ELR (cell line): Measurements from ENCODE around the gene IQCK.
A peak's percentile ranks its signal among the peaks of the same experiment; 100 is the strongest.

Experiments
- DNase-seq: peaks from one replicate; pipeline ENCODE4 v3.0.0-alpha.2; 2015; ENCODE audit warnings: low read depth

IQCK gene

DNA sequence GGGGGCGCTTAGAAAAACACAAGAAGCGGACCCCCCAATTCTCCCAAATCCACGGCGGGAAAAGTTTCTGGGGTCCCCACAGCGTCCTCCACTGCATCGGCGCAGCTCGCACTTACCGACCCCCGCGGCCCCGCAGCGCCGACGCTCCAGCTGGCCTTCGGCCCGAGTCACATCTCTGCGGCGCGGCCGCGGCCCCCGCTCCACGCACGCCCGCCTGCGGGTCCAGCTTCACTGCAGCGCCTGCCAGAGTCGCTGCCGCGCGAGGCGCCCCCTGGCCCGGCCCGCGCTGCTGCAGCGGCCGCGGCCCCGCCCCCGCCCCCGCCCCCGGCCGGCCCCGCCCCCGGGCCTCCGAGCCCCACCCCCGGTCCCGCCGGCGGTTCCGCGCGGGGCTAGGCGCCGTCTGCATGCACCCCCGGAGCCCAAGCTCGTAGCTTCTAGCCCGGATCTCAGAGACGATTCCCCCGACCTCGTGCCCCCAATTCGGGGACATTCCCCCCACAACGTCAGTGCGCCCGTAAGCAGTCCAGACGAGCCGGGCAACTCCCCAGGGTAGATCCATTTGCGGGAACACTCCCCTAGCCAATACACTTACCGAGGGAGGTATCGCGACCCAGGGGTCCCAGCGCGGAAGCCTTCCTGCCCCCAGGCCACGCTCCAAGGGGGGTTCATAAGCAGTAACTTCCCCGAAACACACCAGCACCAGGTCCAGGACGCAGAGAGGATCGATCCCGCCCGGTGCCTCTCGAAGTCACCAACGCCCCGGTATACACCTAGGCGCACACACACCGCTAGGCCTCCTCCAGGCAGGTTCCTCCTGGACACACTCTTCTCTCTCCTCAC, 166.8 kb downstream of the IQCK start, which contains the start of gene GPRC5B:
Gene GPRC5B, minus strand, starts transcription at position 238 of the 840 bp plus-strand sequence. CDS start 12,003 bp downstream, outside the sequence.
- DNase-seq = peak; percentile 58

DNA sequence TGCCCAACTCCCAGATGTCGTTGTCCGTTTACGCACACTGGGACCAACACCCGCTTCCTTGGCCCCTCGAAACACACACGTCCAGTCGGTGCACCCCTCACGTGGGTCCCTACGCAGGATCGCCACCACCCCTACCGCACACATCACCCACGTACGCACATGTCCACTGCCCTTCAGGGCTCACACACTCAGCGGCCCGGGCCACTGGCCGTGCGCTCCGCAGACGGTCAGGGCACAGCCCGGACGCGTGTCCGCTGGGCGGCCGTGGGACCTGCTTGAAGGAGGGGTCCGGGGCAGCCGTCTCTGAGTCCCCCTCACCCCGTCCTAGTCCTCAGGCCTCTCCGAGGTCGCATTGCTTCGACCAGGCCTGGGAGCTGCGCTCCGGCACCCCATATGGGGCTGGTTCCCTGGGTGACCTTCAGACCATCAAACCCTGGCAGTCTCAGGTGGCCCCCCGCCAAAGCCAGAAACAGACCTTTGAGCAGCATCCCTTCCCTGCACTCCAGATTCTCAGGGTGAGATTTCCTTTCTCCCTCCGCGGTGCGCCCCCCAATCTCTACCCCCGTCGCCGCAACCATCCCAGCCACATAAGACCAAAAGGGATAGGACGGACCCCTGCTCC, 167.5 kb downstream of the IQCK start:
- DNase-seq = no peak

DNA sequence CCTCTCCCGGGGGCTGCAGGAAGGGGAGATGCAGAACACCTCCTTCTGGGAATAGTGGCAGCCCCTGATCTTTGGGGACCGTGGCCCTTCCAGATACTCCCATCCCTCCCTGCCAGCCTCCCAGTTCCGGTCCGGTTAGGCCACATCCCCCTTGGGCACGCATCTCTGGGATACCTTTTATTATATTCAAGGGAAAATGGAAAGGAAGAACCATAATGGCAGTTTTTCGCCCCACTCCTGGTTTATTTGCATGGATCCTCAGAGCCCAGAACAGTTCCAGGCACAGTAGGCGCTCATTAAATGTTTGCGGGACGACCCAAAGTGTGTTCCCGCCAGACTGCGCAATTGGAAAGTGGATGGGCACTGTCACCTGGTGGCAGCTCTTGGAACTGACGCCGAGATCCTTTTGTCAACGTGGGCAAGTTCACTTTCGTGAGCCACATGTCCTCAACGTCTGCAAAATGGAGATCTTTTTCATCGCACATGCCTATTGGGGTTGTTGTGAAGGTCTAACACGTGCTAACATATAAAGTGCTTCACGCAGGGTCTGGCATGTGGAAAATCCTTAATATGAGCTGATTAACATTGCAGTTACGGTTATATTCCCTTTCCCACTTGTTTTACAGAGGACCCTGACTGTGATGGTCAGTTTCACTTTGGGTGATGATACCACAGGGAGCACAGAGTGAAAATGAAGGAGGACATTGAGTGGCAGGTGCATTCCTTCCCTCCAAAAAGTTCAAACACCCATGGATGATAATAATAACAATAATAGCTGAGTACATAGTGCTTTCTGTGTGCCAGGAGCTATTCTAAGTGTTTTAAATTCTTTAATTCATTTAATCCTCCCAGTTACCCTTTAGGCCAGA, 168.2 kb downstream of the IQCK start:
- peak; percentile 77 for DNase-seq

DNA sequence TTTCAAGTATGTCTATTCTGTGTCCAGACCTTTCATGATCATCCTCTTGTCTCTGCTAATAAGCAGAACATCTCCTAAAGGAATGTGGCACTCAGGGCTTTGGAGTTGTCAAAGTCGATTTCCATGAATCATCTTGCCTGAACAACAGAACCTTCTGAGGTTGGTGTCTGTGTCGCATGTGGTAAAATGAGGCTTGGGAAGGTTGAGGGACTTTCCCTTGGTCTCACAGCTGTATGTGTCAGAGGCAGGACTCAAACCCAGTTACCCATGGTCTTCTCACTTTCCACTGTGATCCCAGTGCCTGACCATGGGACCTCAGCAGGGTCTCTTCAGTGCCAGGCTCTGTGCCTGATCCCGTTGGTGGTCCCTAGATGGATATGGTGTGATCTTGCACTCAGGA, 170.8 kb downstream of the IQCK start:
- DNase-seq = no peak

DNA sequence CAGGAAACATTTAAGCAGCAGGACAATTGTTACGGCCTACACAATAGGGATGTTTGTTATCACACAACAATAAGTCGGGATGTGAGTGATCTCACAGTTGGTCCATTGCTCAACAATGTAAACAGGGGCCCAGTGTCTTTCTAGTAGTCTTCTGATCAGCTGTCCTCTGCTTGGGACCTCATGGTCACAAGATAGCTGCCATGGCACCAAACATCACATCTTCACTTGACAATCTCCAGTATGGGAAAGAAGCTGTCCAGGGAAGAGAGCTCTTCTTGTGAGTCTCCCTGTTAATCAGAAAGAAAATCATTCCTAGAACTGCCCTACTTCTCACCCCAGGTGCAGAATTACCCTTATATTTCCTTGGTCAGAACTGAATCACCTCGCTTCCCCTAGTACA, 172.8 kb downstream of the IQCK start:
- DNase-seq = no peak

DNA sequence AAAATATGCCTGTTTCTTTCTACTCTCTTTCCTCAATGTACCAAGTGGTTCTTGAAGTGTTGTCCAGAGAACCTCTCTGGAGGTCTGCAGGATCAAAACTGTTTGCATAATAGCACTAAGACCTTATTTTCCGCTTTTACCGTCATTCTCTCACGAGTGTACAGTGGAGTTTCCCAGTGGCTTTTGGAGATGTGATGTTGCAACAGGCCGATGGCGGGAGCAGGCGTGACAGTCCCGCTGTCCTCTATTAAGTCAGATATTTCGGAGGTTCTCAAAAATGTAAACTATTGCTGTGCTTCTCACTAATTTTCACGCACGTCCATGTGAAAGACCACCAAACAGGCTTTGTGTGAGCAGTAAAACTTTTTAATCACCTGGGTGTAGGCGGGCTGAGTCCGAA, 174.8 kb downstream of the IQCK start:
- no peak for DNase-seq

DNA sequence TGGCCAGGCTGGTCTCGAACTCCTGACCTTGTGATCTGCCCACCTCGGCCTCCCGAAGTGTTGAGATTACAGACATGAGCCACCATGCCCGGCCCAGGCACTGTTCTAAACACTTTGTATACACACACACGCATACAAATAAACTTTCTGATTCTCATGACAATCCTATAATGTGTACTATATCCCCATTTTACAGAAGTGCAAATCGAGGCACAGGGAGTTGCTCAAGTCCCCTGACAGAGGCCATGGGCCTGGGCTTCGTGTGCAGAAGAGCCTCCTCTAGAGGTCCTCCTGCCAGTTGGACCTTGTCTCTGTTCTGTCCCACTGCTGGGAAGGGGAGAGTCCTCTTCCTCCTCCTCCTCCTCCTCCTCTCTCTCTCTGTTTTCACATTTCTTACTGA, 176.5 kb downstream of the IQCK start:
- no peak for DNase-seq

DNA sequence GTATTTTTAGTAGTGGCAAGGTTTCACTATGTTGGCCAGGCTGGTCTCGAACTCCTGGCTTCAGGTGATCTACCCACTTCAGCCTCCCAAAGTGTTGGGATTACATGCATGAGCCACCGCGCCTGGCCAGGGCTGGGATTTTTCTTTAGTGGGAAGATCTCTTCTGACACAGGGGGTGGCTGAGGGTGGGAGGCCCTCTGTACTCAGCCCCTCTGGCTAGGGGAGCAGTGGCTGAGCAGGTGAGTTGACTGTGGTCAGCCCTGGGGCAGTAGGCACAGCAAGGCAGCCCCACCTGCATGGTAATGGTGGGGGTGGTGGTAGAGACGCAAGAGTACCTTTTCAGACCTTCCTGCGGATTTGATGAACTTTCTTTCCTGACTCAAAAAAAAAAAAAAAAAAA, 178.9 kb downstream of the IQCK start:
- no peak for DNase-seq

DNA sequence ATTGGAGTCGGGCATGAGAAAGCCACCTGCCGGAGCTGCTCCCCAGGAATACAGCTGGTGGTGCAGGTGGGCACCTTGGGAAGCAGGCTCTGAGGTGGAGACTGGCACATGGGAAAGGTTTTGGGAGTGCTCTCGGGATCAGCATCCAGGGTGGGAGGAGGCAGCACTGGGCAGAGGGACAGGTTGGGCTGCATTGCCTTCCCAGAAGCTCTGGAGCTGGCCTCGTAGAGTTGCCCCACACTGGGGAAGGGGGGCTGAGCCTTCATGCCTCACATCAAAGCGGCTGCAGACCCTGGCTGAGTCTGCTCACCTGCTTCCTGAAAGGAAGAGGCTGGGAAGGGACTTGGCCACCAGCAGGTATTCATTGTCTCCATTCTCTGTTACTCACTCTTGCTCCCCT, 180.1 kb downstream of the IQCK start:
- DNase-seq = no peak

DNA sequence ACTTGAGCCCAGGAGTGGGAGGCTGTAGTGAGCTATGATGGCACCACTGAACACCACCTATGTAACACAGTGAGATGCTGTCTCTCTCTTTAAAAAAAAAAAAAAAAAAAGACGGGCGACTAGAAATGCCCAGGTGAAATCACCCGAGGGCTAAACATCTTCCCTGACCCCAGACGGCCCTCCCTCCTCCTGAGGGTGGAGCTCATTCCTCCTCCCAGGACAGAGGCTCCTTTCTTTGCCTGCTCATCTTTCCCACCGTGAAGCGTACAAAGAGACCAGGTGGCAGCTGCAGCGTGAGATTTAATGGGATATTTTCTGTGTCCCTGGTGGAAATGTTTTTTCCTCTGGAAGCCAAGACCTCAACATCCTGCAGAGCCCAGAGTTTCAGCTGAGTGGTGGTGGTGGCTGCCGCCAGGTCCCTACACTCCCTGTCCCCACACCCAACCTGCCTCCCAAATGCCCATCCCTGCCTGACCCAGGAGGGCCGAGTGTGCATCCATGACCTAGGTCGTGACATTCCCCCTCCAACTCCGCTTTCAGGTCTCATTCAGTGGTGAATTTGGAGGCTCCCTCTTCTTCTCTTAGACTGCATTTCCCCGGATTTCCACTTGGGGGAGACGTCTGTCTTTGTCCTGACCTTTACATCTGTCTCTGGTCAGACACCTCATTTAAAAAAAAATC, 181.0 kb downstream of the IQCK start:
- peak; percentile 63 for DNase-seq

DNA sequence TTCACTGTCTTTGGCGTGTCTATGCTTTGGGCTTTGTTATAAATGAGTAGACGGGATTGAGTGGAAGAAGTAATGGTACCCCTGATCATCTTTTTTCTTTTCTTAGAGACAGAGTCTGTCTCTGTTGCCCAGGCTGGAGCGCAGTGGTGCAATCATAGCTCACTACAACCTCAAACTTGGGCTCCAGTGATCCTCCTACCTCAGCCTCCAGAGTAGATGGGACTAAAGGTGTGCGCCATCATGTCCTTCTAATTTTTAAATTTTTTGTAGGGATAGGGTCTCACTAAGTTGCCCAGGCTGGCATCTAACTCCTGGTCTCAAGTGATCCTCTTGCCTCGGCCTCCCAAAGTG, 181.5 kb downstream of the IQCK start:
- no peak for DNase-seq

DNA sequence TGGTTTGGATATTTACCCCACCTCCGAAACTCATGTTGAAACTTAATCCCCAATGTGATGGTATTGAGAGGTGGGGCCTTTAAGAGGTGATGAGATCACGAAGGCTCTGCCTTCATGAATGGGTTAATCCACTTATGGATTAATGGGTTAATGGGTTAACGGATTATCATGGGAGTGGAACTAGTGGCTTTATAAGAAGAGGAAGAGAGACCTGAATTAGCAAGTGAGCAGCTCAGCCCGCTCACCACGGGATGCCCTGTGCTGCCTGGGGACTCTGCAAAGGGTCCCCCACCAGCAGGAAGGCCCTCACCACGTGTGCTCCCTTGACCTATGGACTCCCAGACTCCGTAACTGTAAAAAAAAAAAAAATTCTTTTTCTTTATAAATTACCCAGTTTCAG, 183.1 kb downstream of the IQCK start:
- no peak for DNase-seq

DNA sequence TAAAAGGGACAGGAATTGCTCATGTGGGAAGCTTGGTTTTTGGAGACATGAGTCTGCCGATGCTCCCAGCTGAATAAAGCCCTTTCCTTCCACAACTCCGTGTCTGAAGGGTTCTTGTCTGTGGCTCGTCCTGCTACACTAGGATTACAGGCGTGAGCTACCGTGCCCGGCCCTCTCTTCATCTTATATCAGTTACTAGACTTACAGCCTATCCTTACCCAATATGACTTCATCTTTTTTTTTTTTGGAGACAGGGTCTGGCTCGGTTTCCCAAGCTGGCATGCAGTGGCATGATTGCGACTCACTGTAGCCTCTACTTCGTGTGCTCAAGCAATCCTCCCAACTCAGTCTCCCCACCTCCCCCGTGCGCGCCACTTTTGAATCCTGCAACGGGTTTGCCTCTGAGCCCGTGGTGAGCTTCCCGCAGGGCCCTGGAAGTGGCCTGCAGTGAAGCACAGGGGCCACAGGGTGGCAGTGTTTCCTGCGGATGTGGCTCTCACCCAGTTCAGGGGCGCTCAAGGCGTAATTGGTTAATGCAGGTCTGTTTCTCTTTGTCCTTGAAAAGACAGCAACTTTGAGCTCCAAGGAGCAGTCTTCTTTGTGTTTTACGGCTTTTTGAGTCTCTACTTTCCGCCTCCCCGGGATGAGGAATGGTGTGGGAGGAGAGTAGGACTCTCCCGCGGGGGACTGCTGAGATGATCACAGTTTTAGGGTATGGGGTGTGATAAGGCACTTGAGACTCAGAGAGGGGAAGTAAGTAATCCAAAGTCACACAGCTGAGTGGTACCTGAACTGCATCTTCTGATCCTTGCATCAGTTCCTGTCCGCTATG, 189.3 kb downstream of the IQCK start:
- DNase-seq = peak; percentile 69
